HG02623 (cell line): ENCODE measurements around the gene RAD51B.
"Not testable (repeated sequence)": the region's sequence is repeated elsewhere in the genome, so short reads cannot be mapped to it uniquely, and the experiment has no call there.

Experiments
- ATAC-seq: cut with Tn5 transposase; IDR thresholded peaks from one replicate; pipeline ENCODE4 v1.9.1; 2021; ENCODE audit warnings: moderate library complexity; ENCODE audit not compliant: unreplicated experiment

The RAD51B gene

GRCh38 chr14:68106456-68106855, 286.9 kb downstream of the RAD51B start:
- ATAC-seq, result no peak

- ATAC-seq, result no peak
These were observed 287.3 kb downstream of the RAD51B start for GRCh38 chr14:68106905-68107304.

- ATAC-seq, result no peak
These were observed 289.7 kb downstream of the RAD51B start for GRCh38 chr14:68109132-68109900.

- no peak for ATAC-seq
These were observed 291.7 kb downstream of the RAD51B start for GRCh38 chr14:68111097-68111852.

GRCh38 chr14:68111853-68112270, 292.3 kb downstream of the RAD51B start:
- no peak for ATAC-seq

GRCh38 chr14:68112442-68112841, 292.9 kb downstream of the RAD51B start:
- ATAC-seq, result no peak

GRCh38 chr14:68113343-68113930, 293.9 kb downstream of the RAD51B start:
- no peak for ATAC-seq

- ATAC-seq, result not testable (repeated sequence)
These were observed 296.4 kb downstream of the RAD51B start for GRCh38 chr14:68115952-68116351.

GRCh38 chr14:68122651-68123050, 303.1 kb downstream of the RAD51B start:
- ATAC-seq, result no peak

- no peak for ATAC-seq
These were observed 304.5 kb downstream of the RAD51B start for GRCh38 chr14:68124050-68124449.

- no peak for ATAC-seq
These were observed 305.6 kb downstream of the RAD51B start for GRCh38 chr14:68124979-68125731.

GRCh38 chr14:68127166-68127565, 307.6 kb downstream of the RAD51B start:
- ATAC-seq, result no peak

- no peak for ATAC-seq
These were observed 312.3 kb downstream of the RAD51B start for GRCh38 chr14:68131907-68132306.

GRCh38 chr14:68132563-68133121, 313.1 kb downstream of the RAD51B start:
- no peak for ATAC-seq

GRCh38 chr14:68133856-68134255, 314.3 kb downstream of the RAD51B start:
- ATAC-seq, result no peak

GRCh38 chr14:68135028-68135427, 315.4 kb downstream of the RAD51B start:
- no peak for ATAC-seq

GRCh38 chr14:68135566-68135965, 316.0 kb downstream of the RAD51B start:
- no peak for ATAC-seq

GRCh38 chr14:68137704-68138619, 318.4 kb downstream of the RAD51B start:
- ATAC-seq, result no peak

GRCh38 chr14:68139431-68140075, 320.0 kb downstream of the RAD51B start:
- ATAC-seq, result no peak
